GM13976 (cell line): ENCODE measurements around the gene TRAF2.

Source experiments
- DNase-seq: peaks from one replicate; pipeline ENCODE4 v3.0.0; 2012; ENCODE audit warnings: low spot score
- CTCF ChIP-seq: IDR thresholded peaks from 2 replicates; pipeline ENCODE4 v1.5.1; 2012; ENCODE audit warnings: borderline replicate concordance, mild to moderate bottlenecking; ENCODE audit not compliant: insufficient read depth; ENCODE audit errors: extremely low read depth, missing control alignments, control extremely low read depth
- in situ Hi-C: fragments of 300-500 bp; cut with MboI; formaldehyde crosslinking; loops from one replicate; pipeline ENCODE4 v1.12.0; 2022; ENCODE audit warnings: low sequenced_read_pairs, mixed read lengths, inconsistent platforms; ENCODE audit not compliant: unreplicated experiment

Gene TRAF2

GRCh38 chr9:136957461-136957860 is 71.1 kb downstream of the TRAF2 start:
- no peak for DNase-seq
- in situ Hi-C loops = no loop called here
- TF ChIP-seq CTCF = no peak

DNA sequence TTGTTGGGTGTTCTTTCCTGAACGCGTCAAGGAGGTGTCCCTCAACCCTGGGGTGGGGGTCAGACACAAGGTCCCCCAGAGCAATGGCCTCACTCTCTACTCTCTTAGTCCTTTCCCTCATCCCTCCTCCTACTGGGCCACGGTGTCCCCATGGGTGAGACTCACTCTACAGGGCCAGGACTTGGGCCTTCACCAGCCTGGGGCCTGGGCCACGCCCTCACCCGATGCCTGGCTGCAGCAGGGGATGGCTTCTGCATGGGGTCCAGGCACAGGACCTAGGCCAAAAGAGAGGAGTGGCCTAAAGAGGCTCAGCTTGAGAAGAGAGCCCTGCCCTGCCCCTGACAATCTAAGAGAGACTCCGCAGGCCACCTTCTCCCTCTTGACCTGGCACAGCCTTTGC is 71.6 kb downstream of the TRAF2 start:
- TF ChIP-seq CTCF = no peak
- DNase-seq = no peak
- in situ Hi-C loops = no loop called here

DNA sequence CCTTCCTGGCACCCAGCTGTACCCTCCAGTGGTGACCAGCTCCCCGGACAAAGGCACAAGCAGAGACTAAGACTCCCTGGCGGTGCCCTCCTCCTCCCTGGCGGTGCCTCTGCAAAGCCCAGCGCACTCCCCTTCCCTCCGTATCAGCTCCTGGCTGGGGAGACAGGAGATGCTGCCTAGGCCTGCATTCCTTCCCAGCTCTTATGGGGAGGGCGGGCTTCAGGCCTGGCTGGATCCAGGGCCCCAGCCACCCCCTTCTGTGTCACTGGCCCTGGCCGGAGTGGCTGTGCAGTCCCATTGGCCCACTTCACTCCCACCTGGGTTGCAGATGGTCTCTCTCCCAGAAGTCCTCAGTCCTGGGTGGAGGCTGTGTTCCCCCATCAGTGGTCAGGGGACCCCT is 72.2 kb downstream of the TRAF2 start:
- TF ChIP-seq CTCF = no peak
- in situ Hi-C loops = no loop called here
- no peak for DNase-seq

- no peak for TF ChIP-seq CTCF
- DNase-seq = no peak
Measured at GRCh38 chr9:136958898-136959850, 72.9 kb downstream of the TRAF2 start.

GRCh38 chr9:136960212-136960937 is 74.1 kb downstream of the TRAF2 start:
- DNase-seq = no peak
- no peak for TF ChIP-seq CTCF
- in situ Hi-C loops = no loop called here

More at GRCh38 chr9:136958898-136959850, 72.9 kb downstream of the TRAF2 start:
- in situ Hi-C loops = no loop called here

GRCh38 chr9:136960938-136961275 is 74.6 kb downstream of the TRAF2 start:
- TF ChIP-seq CTCF = no peak
- in situ Hi-C loops = no loop called here
- no peak for DNase-seq
